Esophagus squamous epithelium (tissue), 5 donors: ENCODE results near the gene NXPE3. TPM values are rescaled to one million over a fixed set of nuclear protein-coding genes. Genes with fewer than 3 reads are reported as not detected.

ENCODE experiments used
- DNase-seq: peaks from one replicate; lab custom pipeline; 2025; lab: John Stamatoyannopoulos, UW
- H3K27ac ChIP-seq, 4 donors: fragments of 200-600 bp; sonication (generic); one replicate each; pipeline ENCODE4 v1.5.1; 2016 to 2019; ENCODE audit warnings: mild to moderate bottlenecking in 1 of 4
- H3K27me3 ChIP-seq, 4 donors: fragments of 200-600 bp; sonication (generic); 1 replicate in 3 of 4; 2 replicates in 1 of 4; pipeline versions ENCODE4 v1.5.1 to v1.6.0; 2017 to 2021; ENCODE audit warnings: antibody characterized with exemption in 1 of 4
- H3K36me3 ChIP-seq, 3 donors: fragments of 200-600 bp; sonication (generic); one replicate each; pipeline ENCODE4 v1.5.1; 2016 to 2019
- H3K4me1 ChIP-seq, 3 donors: fragments of 200-600 bp; sonication (generic); one replicate each; pipeline ENCODE4 v1.5.1; 2017 to 2019
- H3K4me3 ChIP-seq, 4 donors: fragments of 200-600 bp; sonication (generic); 1 replicate in 3 of 4; 2 replicates in 1 of 4; pipeline ENCODE4 v1.5.1; 2016 to 2019; ENCODE audit warnings: mild to moderate bottlenecking in 2 of 4, moderate library complexity in 1 of 4
- H3K9me3 ChIP-seq, 3 donors: fragments of 200-600 bp; sonication (generic); one replicate each; pipeline ENCODE4 v1.5.1; 2016 to 2019
- CTCF ChIP-seq, 6 experiments: fragments of 450-650 bp in 4 of 6; fragments of 200-600 bp in 2 of 6; sonication (generic) in 2 of 6; IDR thresholded peaks; one replicate each; pipeline ENCODE4 v1.5.1; 2016 to 2019; ENCODE audit warnings: antibody characterized with exemption in 6 of 6, mild to moderate bottlenecking in 4 of 6, moderate library complexity in 4 of 6
- POLR2A ChIP-seq, 4 donors: fragments of 450-650 bp; IDR thresholded peaks; one replicate each; pipeline ENCODE4 v1.6.1; 2017; ENCODE audit warnings: antibody characterized with exemption in 4 of 4, mild to moderate bottlenecking in 4 of 4, moderate library complexity in 3 of 4
- WGBS, 2 donors: methylation state at CpG; one replicate each; pipeline ENCODE4 v1.1.5; 2018; 5-methylcytosine and 5-hydroxymethylcytosine counted together
- intact Hi-C: fragments of 100-400 bp; cut with DNase I; formaldehyde crosslinking; loops from one replicate; pipeline ENCODE4 v1.15.0; 2022
- total RNA-seq, 4 donors: library from RNA; depleted of rRNA; stranded (reverse); fragments of >200 nt; gene quantifications; one replicate each; pipeline ENCODE4 v1.1.0, GENCODE V29; 2016
- donor health status: DM: yes; HTN: yes; CAD: no.

NXPE3 gene
- total RNA-seq, 4 donors from 2014 or later: 1.1 to 6.5 (median 2.5) TPM

DNA sequence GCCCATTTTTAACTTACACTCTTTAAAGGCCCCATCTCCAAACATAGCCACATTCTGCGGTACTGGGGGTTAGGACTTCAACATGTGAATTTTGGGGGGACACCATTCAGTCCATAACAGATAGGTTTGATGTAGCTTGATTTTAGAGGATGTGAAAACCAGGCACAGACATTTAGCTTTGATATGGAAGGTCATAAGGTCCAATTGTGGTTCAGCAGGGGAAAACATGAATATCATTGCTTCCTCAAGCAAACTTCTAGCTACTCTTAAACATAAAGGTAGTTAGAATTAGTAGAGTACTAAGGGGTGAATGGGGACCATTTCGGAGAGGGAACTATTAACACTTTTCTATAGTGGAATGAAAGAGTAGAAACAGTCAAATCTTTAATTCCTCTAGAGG, 56.7 kb downstream of the NXPE3 start:
- H3K36me3 ChIP-seq: no peaks in the 10 kb centered on the region
- no peak overlapping the region for H3K4me3 ChIP-seq
- H3K27ac ChIP-seq: no peak overlapping the region
- no peaks in the 10 kb centered on the region for H3K27me3 ChIP-seq
- H3K9me3 ChIP-seq: no peaks in the 10 kb centered on the region
- peaks cover 0 to 24% (median 0%) of the 10 kb centered on the region in 3 donors for H3K4me1 ChIP-seq
- TF ChIP-seq POLR2A (IDR thresholded peaks at IDR 0.05): no peak
- no peak for TF ChIP-seq CTCF (IDR thresholded peaks at IDR 0.05)
- no peak for DNase-seq
- 88 to 93% methylated on average over 2 of the region's 2 CpGs for WGBS, 2 donors
- intact Hi-C loops: no loop called here

- intact Hi-C loops: no loop called here
- no peaks in the 10 kb centered on the region for H3K27me3 ChIP-seq
- WGBS, 2 donors: 91 to 98% methylated on average over 6 of the region's 6 CpGs
- H3K4me1 ChIP-seq: peaks cover 0 to 24% (median 0%) of the 10 kb centered on the region in 3 donors
- no peak overlapping the region for H3K27ac ChIP-seq
- H3K4me3 ChIP-seq: no peak overlapping the region
- no peak for DNase-seq
- TF ChIP-seq CTCF (IDR thresholded peaks at IDR 0.05) (no peak), POLR2A (IDR thresholded peaks at IDR 0.05) (no peak)
- H3K36me3 ChIP-seq: no peaks in the 10 kb centered on the region
- H3K9me3 ChIP-seq: no peaks in the 10 kb centered on the region
Measured at GRCh38 chr3:101836160-101836559, 57.1 kb downstream of the NXPE3 start.

- Histone ChIP-seq H3K4me1 (peaks cover 0 to 24% (median 0%) of the 10 kb centered on the region in 3 donors), H3K9me3 (no peaks in the 10 kb centered on the region), H3K36me3 (no peaks in the 10 kb centered on the region), H3K27me3 (no peaks in the 10 kb centered on the region), H3K4me3 (no peak overlapping the region), H3K27ac (peak overlapping the region in 2 of 4 donors; percentile 11 to 53)
- 49 to 51% methylated on average over 3 of the region's 3 CpGs for WGBS, 2 donors
- no peak for DNase-seq
- TF ChIP-seq CTCF (IDR thresholded peaks at IDR 0.05) (no peak), POLR2A (IDR thresholded peaks at IDR 0.05) (no peak)
- intact Hi-C loops: no loop called here
Measured at GRCh38 chr3:101836652-101837598, 57.9 kb downstream of the NXPE3 start.

- H3K27me3 ChIP-seq: no peaks in the 10 kb centered on the region
- H3K27ac ChIP-seq: no peak overlapping the region
- WGBS, 2 donors: 91 to 92% methylated on average over 2 of the region's 2 CpGs
- intact Hi-C loops: no loop called here
- TF ChIP-seq POLR2A (IDR thresholded peaks at IDR 0.05): no peak
- TF ChIP-seq CTCF (IDR thresholded peaks at IDR 0.05): no peak
- H3K4me1 ChIP-seq: peaks cover 0 to 21% (median 0%) of the 10 kb centered on the region in 3 donors
- H3K9me3 ChIP-seq: no peaks in the 10 kb centered on the region
- no peaks in the 10 kb centered on the region for H3K36me3 ChIP-seq
- DNase-seq: no peak
- H3K4me3 ChIP-seq: no peak overlapping the region
Measured at GRCh38 chr3:101838691-101839090, 59.7 kb downstream of the NXPE3 start.

DNA sequence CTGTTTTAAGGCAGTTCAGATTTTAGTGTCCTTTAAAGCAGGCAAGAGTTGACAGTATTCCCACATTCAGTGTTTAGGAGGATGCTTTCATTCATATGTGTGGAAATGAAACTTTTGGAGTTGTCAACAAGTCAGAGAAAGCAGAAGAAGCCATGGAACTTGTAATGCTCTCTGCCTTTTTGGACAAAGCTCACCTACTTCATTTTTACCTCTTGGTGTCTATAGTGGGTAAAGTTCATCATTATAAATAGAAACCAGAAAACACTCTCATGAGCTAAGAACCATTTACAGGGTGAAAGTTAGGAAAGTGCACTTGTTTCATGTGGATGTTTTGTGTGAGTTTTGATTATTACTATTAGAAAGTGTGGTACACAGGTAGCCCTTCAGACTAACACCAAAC, 61.1 kb downstream of the NXPE3 start:
- intact Hi-C loops: no loop called here
- H3K27me3 ChIP-seq: no peaks in the 10 kb centered on the region
- no peak overlapping the region for H3K4me3 ChIP-seq
- no peak overlapping the region for H3K27ac ChIP-seq
- no peaks in the 10 kb centered on the region for H3K9me3 ChIP-seq
- TF ChIP-seq POLR2A (IDR thresholded peaks at IDR 0.05) (no peak), CTCF (IDR thresholded peaks at IDR 0.05) (no peak)
- no peak for DNase-seq
- no peaks in the 10 kb centered on the region for H3K36me3 ChIP-seq
- peaks cover 0 to 17% (median 0%) of the 10 kb centered on the region in 3 donors for H3K4me1 ChIP-seq
